ENCODE results near the gene CNKSR3.

CNKSR3 gene

GRCh38 chr6:154448448-154449096 lies 61.9 kb downstream of the CNKSR3 start:
- FAIRE-seq: no peak

- FAIRE-seq: no peak
These were observed 62.5 kb downstream of the CNKSR3 start for GRCh38 chr6:154447954-154448353.

GRCh38 chr6:154446984-154447383 lies 63.5 kb downstream of the CNKSR3 start:
- no peak for FAIRE-seq

- FAIRE-seq: no peak
These were observed 65.1 kb downstream of the CNKSR3 start for GRCh38 chr6:154445417-154445816.

GRCh38 chr6:154441995-154442310 lies 68.5 kb downstream of the CNKSR3 start:
- no peak for FAIRE-seq

GRCh38 chr6:154440422-154441043 lies 70.0 kb downstream of the CNKSR3 start:
- no peak for FAIRE-seq

DNA sequence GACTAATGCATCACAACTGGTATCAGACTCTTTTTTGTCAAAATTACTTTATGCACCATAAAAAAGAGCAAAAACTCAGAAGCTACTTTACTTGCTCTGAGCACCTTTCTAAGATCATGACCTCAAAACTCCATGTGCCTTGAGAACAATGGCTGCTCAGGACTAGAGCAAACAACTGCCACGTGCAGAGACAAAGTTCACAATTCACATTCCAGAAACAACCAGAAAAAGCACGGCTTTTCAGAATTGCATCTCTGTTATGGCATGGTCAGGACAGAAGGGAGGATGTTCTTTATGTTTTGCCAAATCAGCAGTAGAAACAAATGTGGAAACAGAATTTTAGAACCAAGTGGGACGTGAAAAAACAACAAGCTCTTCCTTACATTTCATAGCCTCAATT lies 70.5 kb downstream of the CNKSR3 start:
- no peak for FAIRE-seq

- FAIRE-seq: no peak
These were observed 71.5 kb downstream of the CNKSR3 start for GRCh38 chr6:154438882-154439415.

- no peak for FAIRE-seq
These were observed 75.0 kb downstream of the CNKSR3 start for GRCh38 chr6:154435400-154435945.

DNA sequence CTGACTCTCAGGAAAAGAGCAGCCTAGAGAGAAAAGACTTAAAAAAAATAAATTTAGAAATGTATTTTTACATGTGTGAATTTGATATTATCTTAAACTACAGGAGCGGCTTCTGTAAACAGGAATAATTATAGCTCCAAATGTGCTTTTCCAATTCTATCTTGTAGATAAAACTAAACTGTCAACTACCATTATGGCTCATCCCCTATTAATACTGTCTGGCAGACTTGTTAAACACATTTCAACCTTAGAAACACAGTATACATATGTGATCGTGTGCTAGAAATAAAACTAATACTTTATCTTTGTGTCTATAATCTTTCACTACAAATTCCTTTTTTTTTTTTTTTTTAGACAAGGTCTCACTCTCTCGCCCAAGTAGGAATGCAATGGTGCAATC lies 75.8 kb downstream of the CNKSR3 start:
- no peak for FAIRE-seq

DNA sequence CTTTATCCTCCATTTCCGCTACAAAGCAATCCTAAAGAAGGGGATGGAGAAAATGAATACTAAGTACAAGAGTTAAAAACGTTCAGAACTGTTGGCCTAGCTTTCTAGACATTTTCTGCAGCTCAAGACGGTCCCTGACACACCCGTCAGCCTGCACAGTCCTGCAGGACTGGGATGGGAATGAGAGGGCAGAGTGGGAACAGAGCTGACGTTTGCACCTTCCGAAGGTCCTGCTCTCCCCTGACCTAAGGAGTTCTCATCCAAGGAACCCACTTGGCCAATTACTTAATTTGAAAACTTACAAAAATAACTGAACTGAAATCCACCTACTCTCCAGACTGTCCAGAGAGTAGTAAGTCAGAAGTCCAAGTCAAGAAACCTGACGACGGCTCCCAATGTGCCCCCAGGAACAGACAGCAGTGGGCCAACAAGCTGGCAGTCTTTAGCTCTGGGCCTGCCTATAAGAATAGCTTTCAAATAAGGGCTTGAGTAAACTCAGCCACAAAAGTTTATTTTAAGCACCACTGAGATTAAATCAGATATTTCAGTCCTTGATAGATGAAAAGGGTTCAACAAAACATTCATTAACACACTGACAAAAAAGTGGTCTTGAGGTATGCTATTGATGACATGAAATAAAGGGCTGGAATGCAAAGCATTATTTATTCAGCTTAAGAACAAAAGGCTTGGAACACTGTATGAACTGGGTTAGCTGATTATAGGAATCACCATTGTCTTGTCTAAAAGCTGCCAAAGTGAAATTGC lies 76.8 kb downstream of the CNKSR3 start:
- no peak for FAIRE-seq

DNA sequence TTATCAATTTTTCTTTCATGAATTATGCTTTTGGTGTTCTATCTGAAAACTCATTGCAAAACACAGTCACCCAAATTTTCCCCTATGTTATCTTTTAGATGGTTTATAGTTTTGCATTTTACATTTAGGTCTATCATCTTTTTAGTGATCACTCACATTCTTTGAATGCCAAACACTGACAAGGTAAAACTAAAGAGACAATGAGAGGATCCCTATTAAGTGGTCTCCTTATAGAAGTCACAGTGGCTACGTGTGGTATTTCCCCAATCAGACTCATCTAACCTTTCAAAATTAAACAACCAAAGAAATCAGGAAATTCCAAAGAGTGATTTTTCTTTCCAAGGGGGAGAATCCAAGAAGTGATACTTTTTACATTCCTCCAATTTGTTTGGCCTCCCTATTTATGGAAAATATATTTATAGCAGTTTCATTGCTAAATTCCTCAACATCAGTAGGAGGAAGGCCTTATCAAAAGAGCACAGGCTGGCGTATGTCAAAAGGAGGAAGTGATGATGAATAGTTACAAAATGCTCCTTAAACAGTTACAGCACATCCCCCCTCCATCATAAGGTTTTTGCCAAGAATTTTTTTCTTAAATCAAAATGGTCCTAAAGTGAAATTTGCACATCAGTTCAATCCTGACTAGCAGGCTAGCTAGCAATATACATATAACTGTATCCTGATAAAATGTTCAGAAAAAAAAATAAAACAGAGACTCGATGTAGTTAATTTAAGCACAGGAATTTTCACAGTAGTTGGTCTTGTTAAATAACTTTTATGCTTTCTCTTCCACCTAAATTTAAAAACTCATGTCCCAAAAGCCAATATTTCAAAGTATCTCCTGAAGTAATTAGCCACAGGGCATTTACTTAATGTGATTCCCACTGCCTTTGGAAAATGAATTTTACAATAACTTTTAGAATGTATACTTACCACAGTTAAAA lies 77.7 kb downstream of the CNKSR3 start:
- no peak for FAIRE-seq

GRCh38 chr6:154430481-154430919 lies 80.0 kb downstream of the CNKSR3 start:
- FAIRE-seq: no peak

DNA sequence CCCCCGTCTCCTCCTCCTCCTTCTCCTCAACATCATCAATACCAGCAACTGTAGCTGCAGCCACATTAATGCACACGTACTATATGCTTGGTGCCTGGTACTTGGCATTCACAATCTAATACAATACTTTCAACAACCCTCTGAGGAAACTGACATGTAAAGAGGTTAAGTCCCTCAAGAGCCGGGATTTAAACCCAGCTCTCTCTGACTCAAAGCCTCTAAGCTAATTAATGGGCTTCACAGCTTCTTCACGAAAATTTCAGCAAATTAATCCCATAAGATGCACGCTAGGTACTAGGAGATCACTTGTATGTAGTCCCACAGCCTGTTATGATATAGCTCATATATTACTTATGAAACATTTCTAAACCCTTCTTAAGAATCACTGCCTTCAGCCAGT lies 80.8 kb downstream of the CNKSR3 start:
- FAIRE-seq: no peak

- FAIRE-seq: no peak
These were observed 81.6 kb downstream of the CNKSR3 start for GRCh38 chr6:154428897-154429296.

DNA sequence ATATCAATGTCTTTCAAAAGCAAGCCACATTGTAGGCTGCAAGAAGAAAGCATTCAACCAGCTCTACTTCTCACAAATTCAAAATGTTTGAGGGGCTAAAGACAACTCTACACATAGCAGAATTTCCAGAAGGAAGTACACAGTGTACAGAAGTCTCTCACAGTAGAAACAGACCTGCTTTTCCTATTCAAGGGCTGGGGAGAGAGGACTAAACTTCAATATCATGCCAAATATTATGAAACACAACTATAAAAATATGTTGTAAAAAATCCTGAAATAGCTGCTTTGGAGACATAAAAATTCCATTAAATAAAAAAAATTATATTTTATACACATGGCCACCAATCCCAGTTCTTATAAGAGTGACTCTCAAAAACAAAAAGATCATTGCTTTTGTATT lies 83.0 kb downstream of the CNKSR3 start:
- FAIRE-seq: no peak

DNA sequence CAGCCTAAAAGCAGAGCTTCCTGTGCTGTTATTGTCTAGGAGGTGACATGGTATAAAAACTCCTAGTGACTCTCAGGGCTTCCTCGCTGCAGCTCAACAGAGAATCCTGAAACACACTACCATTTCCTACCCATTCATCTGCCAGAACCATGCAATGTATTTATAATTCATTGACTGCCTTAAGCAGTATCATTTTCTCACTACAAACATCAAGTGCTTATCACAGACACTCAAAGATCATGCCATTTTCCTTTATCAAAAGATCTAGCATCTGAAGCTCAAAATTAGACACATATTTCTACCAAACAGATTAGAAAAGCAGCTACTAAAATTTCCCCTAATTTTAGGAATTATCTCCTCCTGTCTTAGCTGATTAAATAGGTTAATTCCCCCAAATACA lies 83.5 kb downstream of the CNKSR3 start:
- FAIRE-seq: no peak

GRCh38 chr6:154425034-154425433 lies 85.5 kb downstream of the CNKSR3 start:
- no peak for FAIRE-seq

DNA sequence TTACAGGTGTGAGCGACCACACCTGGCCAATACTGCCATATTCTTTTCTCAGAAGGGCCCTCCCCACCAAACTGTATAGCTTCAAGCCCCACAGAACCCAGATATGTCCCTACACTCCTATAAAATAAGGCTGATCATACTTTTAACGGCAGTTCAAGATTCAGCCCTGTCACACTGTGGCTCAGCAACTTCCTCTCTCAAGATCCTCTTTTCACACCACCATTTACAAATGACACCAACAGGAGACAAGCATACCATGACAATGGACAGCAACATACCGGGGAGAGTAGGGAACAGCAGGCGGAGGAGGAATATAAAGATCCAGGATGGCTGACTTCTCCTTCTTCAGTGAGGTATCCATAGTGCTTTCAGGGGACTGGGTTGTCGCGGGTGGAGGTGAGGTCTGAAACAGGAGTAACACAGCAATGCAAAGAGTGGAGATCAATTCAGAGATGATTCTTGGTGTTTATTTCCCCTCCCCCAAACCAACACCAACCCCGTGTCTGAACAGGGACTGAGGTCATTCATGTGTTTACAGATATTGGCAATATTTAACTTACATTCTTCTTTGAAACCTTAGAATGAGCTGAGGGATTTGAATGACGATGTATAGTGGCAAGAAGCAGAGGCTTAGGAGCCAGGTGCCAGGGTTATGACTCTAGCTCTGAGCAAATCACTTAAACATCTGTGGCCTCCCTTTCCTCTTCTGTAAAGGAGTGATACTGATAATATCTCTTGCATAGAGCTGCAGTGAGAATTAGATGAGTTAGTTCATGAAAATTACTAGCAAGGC lies 96.3 kb downstream of the CNKSR3 start:
- no peak for FAIRE-seq

GRCh38 chr6:154412106-154412820 lies 98.2 kb downstream of the CNKSR3 start:
- no peak for FAIRE-seq

- no peak for FAIRE-seq
These were observed 99.4 kb downstream of the CNKSR3 start for GRCh38 chr6:154411076-154411475.
